Activated CD4-positive, alpha-beta T cell treated with anti-CD3 and anti-CD28 coated beads, Interleukin-2, amount 50 U/mL, for 1 hour (primary cell): Measurements from ENCODE around the gene LY6G5C.

Experiments used
- DNase-seq: peaks from one replicate; pipeline ENCODE4 v3.0.0-alpha.2; 2020

LY6G5C gene

GRCh38 chr6:31691078-31691463, 10.2 kb upstream of the LY6G5C start:
- no peak for DNase-seq

GRCh38 chr6:31690231-31691077, 9.6 kb upstream of the LY6G5C start:
- no peak for DNase-seq

- DNase-seq = peak; percentile 15
Measured at GRCh38 chr6:31689249-31690110, 8.6 kb upstream of the LY6G5C start.

GRCh38 chr6:31687860-31688693, 7.2 kb upstream of the LY6G5C start:
- DNase-seq = no peak

GRCh38 chr6:31687321-31687720, 6.5 kb upstream of the LY6G5C start:
- DNase-seq = no peak

GRCh38 chr6:31686483-31686882, 5.6 kb upstream of the LY6G5C start:
- no peak for DNase-seq

- DNase-seq = no peak
Measured at GRCh38 chr6:31683591-31683990, 2.7 kb upstream of the LY6G5C start.

GRCh38 chr6:31681135-31681671, 336 bp upstream of the LY6G5C start:
- DNase-seq = peak; percentile 36

GRCh38 chr6:31677955-31678354, 2.9 kb downstream of the LY6G5C start:
- DNase-seq = no peak

- no peak for DNase-seq
Measured at GRCh38 chr6:31676904-31677303, 4.0 kb downstream of the LY6G5C start.

GRCh38 chr6:31676322-31676903, 4.5 kb downstream of the LY6G5C start:
- no peak for DNase-seq

- DNase-seq = no peak
Measured at GRCh38 chr6:31669676-31670075, 11.2 kb downstream of the LY6G5C start, which contains the start of gene LY6G5B. LY6G5B (plus strand) TSS chr6:31669976; CDS start chr6:31670951, 975 bp downstream.

- no peak for DNase-seq
Measured at GRCh38 chr6:31666337-31666965, 14.4 kb downstream of the LY6G5C start.

GRCh38 chr6:31665501-31666336, 15.1 kb downstream of the LY6G5C start, which contains the start of gene CSNK2B:
CSNK2B (plus strand) TSS chr6:31666080; CDS start chr6:31666832, 752 bp downstream.
- peak; percentile 98 for DNase-seq

GRCh38 chr6:31664790-31665500, 15.9 kb downstream of the LY6G5C start, which contains the start of gene GPANK1:
GPANK1 (minus strand) TSS chr6:31664997; CDS start chr6:31664478, 519 bp downstream.
- DNase-seq = peak; percentile 86

GRCh38 chr6:31663961-31664789, 16.7 kb downstream of the LY6G5C start:
- no peak for DNase-seq

GRCh38 chr6:31663126-31663960, 17.5 kb downstream of the LY6G5C start:
- DNase-seq = no peak
